Measurements from ENCODE around the gene CCNK.

CCNK gene

DNA sequence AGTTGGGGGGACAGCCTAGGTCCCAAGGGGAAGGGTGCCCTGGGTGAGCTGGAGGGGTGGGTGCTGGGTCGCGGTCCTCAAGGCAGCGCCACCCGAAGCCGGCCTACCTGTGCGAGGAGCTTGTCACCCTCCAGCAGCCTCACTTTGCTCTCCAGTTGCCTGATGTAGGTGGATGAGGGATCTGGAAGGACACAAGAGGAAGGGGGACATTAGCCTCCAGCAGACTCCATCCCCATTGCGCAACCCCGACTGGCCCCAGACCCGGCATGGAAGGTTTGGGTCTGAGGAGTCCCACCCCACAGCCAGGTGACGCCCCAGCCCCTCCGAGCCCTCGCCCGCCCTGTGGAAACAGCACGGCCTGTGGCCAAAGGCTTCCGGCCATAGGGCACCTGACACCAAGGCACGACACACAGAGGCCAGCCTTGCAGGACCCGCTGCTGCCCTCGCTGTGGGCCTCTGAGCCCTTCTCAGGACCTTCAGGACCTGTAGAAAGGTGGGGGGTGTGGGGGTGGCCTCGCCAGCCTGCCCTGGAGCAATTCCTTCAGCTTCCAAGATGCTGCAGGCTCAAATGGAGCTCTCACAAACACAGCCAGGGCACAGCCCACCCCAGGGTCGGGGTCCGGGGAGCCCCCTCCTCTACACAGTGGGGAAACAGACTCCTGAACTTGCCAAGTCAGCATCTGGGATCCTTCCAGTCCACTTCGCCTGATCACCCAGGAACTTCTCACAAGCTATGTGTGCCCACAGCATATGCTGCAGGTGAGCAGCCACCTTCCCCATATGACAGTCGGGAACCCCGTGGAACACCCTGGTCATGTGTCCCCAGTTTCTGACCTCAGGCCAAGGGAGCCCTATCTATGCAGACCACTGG is 54.9 kb downstream of the CCNK start:
- DNase-seq (ENCODE audit: low read depth): no peak

- DNase-seq (ENCODE audit: low read depth): no peak
Measured at GRCh38 chr14:99537399-99537798, 56.2 kb downstream of the CCNK start.

- no peak for DNase-seq (ENCODE audit: low read depth)
Measured at GRCh38 chr14:99538275-99538674, 57.1 kb downstream of the CCNK start.

GRCh38 chr14:99538733-99539132 is 57.5 kb downstream of the CCNK start:
- DNase-seq (ENCODE audit: low read depth): no peak

DNA sequence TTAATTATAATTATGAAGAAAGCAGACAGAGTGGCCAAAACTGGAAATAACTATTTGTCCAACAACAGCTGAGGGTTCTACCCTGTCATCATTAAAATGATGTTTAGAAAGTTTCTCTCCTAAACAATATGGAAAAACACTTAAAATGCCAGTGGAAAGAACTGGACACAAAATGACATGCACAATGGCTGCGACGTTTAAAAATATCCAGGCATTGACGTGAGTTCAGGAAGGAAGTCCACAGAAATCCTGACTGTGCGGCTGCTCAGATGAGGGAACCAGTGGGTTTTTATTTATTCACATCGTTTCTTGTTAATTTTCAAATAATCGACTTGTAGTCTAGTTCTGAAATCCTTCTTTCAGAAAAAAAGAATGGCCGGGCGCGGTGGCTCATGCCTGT is 58.3 kb downstream of the CCNK start:
- DNase-seq (ENCODE audit: low read depth): no peak

GRCh38 chr14:99540196-99541032 is 59.2 kb downstream of the CCNK start:
- DNase-seq (ENCODE audit: low read depth): no peak

DNA sequence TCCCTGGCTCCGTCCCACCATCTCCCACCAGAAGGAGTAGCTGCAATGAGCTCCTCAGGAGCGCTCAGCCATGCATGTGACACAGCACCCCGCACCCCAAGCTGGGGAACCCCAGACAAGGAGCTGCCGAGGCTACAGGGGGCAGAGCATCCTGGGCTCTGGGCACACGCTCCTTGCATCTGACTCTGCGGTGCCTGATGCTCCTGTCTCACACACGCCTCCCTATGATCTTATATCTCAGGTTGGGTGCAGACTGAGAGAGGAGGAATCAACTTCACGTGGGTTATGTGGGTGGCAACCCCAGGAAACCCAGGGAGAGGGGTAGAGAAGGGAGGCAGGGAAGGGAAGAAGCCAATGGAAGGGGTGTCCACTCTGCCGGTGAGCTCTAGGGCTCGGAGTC is 60.0 kb downstream of the CCNK start:
- DNase-seq (ENCODE audit: low read depth): no peak

- no peak for DNase-seq (ENCODE audit: low read depth)
Measured at GRCh38 chr14:99541677-99542470, 60.7 kb downstream of the CCNK start.

DNA sequence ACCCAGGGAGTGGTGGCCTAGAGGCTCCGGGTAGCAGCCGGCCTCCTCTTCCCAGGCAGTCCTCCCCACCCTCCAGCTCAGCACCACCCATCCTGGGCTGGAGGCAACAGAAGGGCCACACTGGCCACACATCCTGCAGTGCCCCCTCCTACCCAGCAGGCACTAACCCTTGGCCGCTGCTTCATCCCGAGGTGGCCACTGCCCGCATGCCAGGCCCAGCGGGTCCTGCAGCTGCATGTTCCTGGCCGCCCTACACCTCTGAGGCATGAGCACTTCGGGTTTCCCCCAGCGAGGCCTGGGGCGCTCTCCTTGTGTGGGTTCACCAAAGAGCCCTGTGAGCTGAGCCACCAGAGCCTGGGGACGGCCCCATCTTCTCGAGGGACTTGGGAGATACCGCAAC is 61.4 kb downstream of the CCNK start:
- DNase-seq (ENCODE audit: low read depth): no peak

- DNase-seq (ENCODE audit: low read depth): no peak
Measured at GRCh38 chr14:99543370-99543769, 62.2 kb downstream of the CCNK start.

GRCh38 chr14:99543985-99544384 is 62.8 kb downstream of the CCNK start:
- no peak for DNase-seq (ENCODE audit: low read depth)

GRCh38 chr14:99544991-99545390 is 63.8 kb downstream of the CCNK start:
- DNase-seq (ENCODE audit: low read depth): no peak

DNA sequence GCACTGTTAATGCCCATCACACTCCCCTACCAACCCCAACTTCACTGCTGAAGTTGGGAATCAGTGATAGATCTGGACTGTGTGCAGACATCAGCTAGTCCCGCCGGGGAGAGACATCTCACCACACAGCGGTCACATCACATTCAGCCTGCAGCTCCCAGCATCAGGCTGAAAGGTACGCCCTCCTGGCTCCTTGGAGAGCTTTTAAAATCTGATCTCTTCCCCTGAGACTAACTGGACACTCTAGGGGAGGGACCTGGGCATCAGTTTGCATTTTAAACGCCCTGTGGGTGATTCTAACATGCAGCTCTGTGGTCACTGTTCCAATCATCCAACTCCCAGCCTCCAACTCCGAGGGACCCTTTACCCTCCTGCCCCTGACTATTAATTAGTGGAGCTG is 64.4 kb downstream of the CCNK start:
- no peak for DNase-seq (ENCODE audit: low read depth)

DNA sequence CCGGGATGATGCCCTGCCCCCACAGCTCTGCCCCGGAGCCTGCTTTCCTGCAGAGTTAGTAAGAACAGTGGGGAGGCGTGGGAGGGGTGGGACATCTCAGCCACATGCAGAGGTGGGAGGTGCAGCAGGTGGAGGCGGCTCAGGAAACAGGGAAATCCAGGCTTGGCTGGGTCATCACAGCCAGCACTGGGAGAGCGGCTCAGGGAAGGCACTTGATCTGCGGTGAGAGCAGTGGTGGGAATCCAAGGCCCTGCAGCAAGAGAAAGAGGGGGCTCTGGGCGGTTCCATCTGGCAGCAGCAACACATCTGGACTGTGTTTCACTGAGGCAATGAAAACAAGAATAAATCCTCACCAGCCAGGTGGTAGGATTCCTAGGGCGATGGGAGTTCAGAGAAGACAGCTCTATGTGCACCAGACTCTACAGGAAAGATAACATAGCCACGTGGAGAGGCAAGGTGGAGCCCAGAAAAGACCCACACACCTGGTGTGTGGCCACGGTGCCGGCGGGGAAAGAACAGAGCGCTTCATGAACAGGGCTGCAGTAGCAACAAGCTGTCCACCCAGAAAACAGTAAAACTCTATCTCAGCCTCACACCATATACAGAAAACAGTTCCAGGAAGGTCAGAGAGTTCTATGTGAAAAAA is 65.1 kb downstream of the CCNK start:
- no peak for DNase-seq (ENCODE audit: low read depth)

GRCh38 chr14:99548255-99548654 is 67.0 kb downstream of the CCNK start:
- no peak for DNase-seq (ENCODE audit: low read depth)

- no peak for DNase-seq (ENCODE audit: low read depth)
Measured at GRCh38 chr14:99548871-99549515, 67.8 kb downstream of the CCNK start.

- DNase-seq (ENCODE audit: low read depth): no peak
Measured at GRCh38 chr14:99549684-99550083, 68.5 kb downstream of the CCNK start.

DNA sequence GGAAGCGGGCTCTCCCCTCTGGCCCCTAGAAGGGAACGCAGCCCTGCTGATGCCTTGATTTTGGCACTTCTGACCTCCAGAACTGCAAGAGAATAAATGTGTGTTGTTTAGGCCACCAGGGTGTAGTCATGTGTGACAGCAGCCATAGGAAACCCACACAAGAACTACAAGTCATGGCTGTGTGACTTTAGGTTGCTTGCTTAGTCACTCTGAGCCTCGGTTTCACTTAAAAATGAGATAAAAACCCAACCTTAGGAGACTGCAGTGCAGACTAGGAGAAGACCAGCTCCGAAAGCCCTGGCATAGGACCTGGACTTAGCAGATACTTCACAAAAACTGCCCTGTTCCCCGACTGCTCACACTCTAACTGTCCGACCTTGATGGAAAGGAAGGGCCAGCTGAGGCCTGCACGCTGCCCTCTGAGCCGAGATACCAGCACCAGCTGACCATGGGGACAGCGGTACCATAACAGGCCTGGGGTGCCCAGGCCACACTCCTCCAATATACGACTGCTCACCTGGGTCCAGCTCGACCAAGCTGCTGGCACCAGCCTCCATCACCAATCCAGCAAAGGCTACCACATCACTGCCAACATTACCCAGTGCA is 69.3 kb downstream of the CCNK start:
- DNase-seq (ENCODE audit: low read depth): no peak

DNA sequence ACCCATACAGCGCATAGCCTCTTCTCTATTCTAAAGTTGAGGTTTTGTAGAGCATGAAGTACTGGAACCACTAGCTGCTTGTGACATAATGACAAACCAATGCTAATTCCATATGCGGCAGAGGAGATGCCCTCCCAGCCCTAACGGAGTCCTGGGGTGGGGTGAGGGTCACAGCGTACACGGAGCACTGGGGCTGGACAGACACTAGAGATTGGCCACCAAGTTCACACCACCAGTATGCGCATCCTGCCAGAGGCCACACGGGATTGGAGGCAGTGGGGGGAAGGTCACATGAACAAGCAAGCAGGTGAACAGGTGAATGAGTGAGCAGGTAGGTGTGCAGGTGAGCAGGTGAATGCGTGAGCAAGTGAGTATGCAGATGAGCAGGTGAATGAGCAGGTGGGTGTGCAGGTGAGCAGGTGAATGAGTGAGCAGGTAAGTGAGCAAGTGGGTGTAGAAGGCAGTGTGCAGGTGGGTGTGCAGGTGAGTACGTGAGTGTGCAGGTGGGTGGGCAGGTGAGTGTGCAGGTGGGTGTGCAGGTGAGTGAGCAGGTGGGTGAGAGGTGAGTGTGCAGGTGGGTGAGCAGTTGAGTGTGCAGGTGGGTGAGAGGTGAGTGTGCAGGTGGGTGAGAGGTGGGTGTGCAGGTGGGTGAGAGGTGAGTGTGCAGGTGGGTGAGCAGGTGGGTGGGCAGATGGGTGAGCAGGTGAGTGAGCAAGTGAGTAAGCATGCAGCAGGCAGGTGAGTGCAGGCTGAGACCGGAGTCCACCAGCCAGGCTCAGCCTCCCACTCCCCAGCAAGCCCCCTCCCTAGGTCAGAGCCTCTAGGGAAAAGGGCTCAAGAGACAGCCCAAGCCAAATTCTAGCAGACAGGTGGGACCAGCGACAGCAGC is 70.1 kb downstream of the CCNK start:
- no peak for DNase-seq (ENCODE audit: low read depth)

GRCh38 chr14:99552021-99552553 is 70.9 kb downstream of the CCNK start:
- no peak for DNase-seq (ENCODE audit: low read depth)
